ENCODE data around the gene NFIA.

- TF ChIP-seq HDAC2 (CRISPR knock-in tag; IDR thresholded peaks at IDR 0.05) (no peak), ESRRA (CRISPR knock-in tag; IDR thresholded peaks at IDR 0.05; ENCODE audit: low read depth) (no peak), ZNF3 (CRISPR knock-in tag; IDR thresholded peaks at IDR 0.05) (no peak), ZBTB4 (CRISPR knock-in tag; IDR thresholded peaks at IDR 0.05; ENCODE audit: borderline replicate concordance) (no peak), CTCF (CRISPR knock-in tag; IDR thresholded peaks at IDR 0.05) (no peak), POLR2A (IDR thresholded peaks at IDR 0.05; ENCODE audit: insufficient read depth in 1 of 2, low read depth in 2 of 2, low read length in 2 of 2) (no peak), MAZ (IDR thresholded peaks at IDR 0.05; ENCODE audit: borderline replicate concordance, low read depth, low read length) (no peak), MAZ (CRISPR knock-in tag; IDR thresholded peaks at IDR 0.05; ENCODE audit: low read depth) (no peak), DMTF1 (CRISPR knock-in tag; IDR thresholded peaks at IDR 0.05) (no peak), ZUFSP (CRISPR knock-in tag; IDR thresholded peaks at IDR 0.05; ENCODE audit: borderline replicate concordance) (no peak), ATF3 (CRISPR knock-in tag; IDR thresholded peaks at IDR 0.05) (no peak), ELF4 (CRISPR knock-in tag; IDR thresholded peaks at IDR 0.05; ENCODE audit: borderline replicate concordance) (no peak)
These were observed 409.1 kb downstream of the NFIA start for GRCh38 chr1:61491497-61491896.
